MG63 (cell line): ENCODE results near the gene NTM. TPM values are rescaled to one million over a fixed set of nuclear protein-coding genes. Genes with fewer than 3 reads are reported as not detected.

Experiments used
- DNase-seq: peaks from one replicate; pipeline ENCODE4 v3.0.0-alpha.2; 2020
- H3K27me3 ChIP-seq: fragments of 250-450 bp; sonication (Bioruptor Pico); 2 replicates; pipeline ENCODE4 v1.5.1; 2020; ENCODE audit warnings: mild to moderate bottlenecking, moderate library complexity
- H3K36me3 ChIP-seq: fragments of 250-450 bp; sonication (Bioruptor Pico); 2 replicates; pipeline ENCODE4 v1.5.1; 2020; ENCODE audit warnings: mild to moderate bottlenecking, moderate library complexity
- H3K4me3 ChIP-seq: fragments of 250-450 bp; sonication (Bioruptor Pico); 2 replicates; pipeline ENCODE4 v1.5.1; 2020; ENCODE audit warnings: mild to moderate bottlenecking, moderate library complexity
- H3K9me3 ChIP-seq: fragments of 250-450 bp; sonication (Bioruptor Pico); 2 replicates; pipeline ENCODE4 v1.5.1; 2020; ENCODE audit warnings: mild to moderate bottlenecking, moderate library complexity
- total RNA-seq: library from RNA; depleted of rRNA; stranded (reverse); fragments of >200 nt; shearing (Covaris generic); gene quantifications from 2 replicates; pipeline ENCODE4 v1.2.3, GENCODE V29; 2014; ENCODE audit warnings: low replicate concordance

Gene NTM
- total RNA-seq, 1 experiment from 2014 or later: 4.0 TPM

DNA sequence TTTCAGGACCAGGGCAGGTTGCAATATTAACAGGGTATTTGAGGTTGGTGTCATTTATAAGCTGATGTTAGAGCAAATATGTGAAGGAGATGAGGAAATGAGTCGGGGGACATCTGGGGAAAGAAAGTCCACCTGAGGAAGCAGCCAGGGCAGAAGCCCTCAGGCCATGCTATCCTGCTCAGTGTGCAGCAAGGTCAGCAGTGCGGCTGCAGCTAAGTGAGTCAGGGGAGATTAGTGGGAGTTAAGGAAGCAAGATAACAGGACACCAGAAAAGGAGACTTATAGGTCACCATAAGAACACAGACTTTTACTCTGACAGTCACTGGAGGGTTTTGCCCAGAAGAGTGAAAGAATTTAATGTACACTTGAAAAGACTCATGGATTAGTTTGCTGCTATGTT, 468.9 kb downstream of the NTM start:
- Histone ChIP-seq H3K4me3 (no peak overlapping the region), H3K36me3 (no peaks in the 10 kb centered on the region), H3K27me3 (no peaks in the 10 kb centered on the region), H3K9me3 (no peaks in the 10 kb centered on the region)
- no peak for DNase-seq

DNA sequence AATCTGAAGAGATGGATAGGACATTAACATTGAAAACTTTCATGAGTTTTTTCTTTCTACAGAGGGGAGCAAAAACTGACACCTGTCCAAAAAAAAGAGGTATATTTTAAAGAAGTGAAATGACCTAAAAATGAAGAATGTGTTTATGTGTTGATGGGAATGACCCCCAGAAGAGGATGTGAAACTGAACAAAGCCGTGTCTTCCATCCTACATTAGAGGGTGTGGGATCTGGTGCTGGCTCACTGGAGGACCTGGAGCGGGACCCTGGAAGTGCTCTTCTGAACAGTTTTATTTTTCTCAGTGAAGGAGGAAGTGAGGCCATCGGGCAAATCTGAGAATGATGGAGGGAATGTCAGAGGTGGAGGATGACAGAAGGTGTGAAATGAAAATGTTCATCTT, 470.1 kb downstream of the NTM start:
- Histone ChIP-seq H3K9me3 (no peaks in the 10 kb centered on the region), H3K4me3 (no peak overlapping the region), H3K27me3 (no peaks in the 10 kb centered on the region), H3K36me3 (no peaks in the 10 kb centered on the region)
- DNase-seq: no peak

DNA sequence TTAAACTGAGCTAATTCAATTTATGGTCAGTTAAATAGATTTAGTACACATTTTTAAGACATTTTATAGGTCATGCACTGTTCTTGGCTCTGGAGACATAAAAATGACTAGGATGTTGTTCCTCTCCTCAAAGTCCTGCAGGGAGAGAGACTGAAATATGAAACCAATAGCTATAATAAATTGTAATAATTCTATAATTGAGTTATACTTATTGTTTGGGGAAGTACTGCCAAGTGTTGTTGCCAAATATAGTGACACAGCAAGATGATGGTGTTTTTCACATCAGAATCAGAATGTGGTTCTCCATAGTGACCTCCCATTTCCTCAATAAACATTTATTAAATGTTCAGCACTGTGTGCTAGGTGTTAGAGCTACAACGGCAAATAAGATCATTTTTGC, 470.6 kb downstream of the NTM start:
- Histone ChIP-seq H3K9me3 (no peaks in the 10 kb centered on the region), H3K4me3 (no peak overlapping the region), H3K36me3 (no peaks in the 10 kb centered on the region), H3K27me3 (no peaks in the 10 kb centered on the region)
- no peak for DNase-seq

DNA sequence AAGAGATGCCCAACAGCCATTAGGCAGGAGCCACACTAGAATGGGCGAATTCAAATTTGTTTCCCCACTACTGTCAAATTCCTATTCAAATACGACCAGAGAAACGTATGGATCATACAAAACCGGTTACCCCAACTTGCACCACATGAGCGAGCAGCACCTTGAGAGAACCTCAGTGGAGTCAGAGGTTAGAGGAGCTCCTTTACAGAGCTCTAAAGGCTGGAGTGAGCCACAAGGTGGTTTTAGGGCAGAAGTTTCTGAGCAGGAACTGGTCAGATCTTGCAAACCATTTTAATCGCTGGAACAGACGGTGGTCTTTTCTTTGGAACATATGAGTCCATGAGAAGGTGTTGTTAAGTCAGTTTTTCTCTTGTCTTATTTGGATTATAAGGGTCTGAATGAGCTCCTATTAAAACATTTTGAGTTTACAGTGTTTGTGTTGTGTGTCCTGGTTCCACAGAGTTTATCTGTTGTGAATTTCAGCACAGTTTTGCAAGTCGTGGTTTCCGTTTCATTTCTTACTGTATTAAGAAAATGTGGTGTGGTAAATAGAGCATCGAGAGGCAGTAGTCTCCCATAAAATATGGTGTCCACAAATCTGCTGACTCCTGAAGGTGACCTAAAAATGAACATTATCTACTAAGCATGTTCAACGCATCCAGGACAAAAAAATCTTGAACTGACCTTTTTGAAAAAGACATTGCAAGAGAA, 471.7 kb downstream of the NTM start:
- H3K36me3 ChIP-seq: no peaks in the 10 kb centered on the region

DNA sequence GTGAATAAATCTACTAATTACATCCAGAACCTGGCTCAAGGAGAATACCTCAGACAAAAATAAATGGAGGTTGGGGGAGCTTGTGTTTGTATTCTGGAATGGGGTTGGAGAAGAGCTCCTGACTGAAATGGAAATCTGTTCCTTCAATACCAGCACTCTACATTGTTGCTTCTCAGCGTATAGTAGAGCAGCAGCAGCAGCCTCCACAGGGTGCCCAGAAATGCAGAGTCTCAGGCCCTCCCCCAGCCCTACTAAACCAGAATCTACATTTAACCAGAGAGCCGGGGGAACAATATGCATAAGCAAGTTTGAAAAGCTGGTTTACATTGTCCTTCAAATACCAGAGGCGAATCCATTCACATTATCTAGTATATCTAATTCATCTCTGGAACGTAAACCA, 474.8 kb downstream of the NTM start:
- no peaks in the 10 kb centered on the region for H3K9me3 ChIP-seq
- no peak overlapping the region for H3K4me3 ChIP-seq
- no peak for DNase-seq
- no peaks in the 10 kb centered on the region for H3K27me3 ChIP-seq
- no peaks in the 10 kb centered on the region for H3K36me3 ChIP-seq

More for the DNA sequence above, 471.7 kb downstream of the NTM start:
- no peak for DNase-seq
- no peak overlapping the region for H3K4me3 ChIP-seq
- no peaks in the 10 kb centered on the region for H3K27me3 ChIP-seq
- no peaks in the 10 kb centered on the region for H3K9me3 ChIP-seq

DNA sequence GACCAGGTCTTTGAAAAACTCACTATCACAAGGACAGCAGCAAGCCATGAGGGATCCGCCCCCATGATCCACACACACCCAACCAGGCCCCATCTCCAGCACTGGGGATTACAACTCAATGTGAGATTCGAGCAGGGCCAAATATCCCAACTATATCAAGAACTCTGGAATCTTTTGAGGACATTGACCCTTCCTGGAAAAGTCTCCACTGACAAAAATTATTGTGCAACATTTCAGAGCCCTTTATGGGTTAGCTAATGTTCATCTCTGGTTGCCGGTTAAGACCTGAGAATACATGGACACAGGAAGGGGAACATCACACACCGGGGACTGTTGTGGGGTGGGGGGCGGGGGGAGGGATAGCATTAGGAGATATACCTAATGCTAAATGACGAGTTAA, 479.1 kb downstream of the NTM start:
- no peak for DNase-seq
- no peaks in the 10 kb centered on the region for H3K9me3 ChIP-seq
- H3K4me3 ChIP-seq: no peak overlapping the region
- H3K36me3 ChIP-seq: no peaks in the 10 kb centered on the region
- peaks cover 2% of the 10 kb centered on the region; the same call in 1 of the 2 replicates for H3K27me3 ChIP-seq

DNA sequence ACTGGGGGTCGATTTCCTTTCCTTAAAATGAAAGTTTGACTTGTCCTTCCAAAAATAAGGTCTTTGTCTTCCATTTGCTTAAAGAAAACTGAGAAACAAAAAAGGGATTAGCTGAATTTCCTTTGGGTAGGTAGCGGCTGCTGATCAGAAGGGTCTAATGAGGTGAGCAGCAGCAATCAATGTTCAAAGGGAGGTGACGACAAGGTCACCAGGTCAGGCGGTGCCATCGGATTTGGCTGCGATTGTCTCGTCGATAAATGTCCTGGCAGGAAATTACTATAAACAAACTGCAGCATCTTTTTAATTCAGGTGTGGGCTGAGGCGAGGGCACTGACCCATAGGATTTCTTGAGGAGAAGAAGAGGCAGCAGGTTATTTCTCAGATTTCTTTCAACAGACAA, 480.1 kb downstream of the NTM start:
- H3K4me3 ChIP-seq: no peak overlapping the region
- no peaks in the 10 kb centered on the region for H3K9me3 ChIP-seq
- no peak for DNase-seq
- H3K27me3 ChIP-seq: peaks cover 2% of the 10 kb centered on the region; the same call in 1 of the 2 replicates
- H3K36me3 ChIP-seq: no peaks in the 10 kb centered on the region

DNA sequence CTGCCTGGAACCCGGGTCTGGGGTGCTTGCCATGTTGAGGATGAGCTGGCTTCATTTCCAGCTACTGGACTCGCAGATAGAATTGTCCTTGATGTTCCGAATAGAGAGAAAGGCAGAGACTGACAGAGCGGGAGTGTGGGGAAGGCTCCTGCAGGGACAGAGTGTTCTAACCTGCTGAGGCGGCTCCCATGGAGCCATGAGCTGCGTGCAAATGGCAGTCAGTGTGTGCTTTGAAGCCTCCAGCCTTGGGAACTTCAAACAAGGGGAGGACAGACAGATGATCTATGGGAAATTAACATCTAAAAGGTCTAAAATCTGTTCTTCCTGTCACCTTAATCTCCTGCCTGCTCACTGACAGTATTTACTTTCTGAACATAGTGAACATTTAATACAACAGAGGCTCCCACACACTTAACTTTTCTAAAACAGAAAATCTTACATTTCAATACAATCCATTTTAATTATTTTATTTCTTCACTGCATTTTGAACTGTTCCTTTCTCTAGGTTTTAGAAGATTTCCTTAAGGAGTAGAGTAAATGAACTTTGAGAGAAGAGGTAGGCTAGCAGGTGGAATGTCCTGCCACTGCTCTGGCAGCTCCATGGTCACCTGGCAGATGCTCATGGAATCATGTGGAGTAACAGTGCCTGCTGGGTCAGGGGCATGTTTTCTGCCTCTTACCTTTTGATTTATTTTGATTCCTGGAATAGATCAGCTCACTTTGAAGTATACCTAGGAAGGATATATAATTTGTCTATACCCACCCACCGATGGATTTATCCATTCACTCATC, 481.7 kb downstream of the NTM start:
- H3K36me3 ChIP-seq: no peaks in the 10 kb centered on the region
- DNase-seq: no peak
- H3K9me3 ChIP-seq: no peaks in the 10 kb centered on the region
- H3K4me3 ChIP-seq: no peak overlapping the region
- H3K27me3 ChIP-seq: peaks cover 2% of the 10 kb centered on the region; the same call in 1 of the 2 replicates

DNA sequence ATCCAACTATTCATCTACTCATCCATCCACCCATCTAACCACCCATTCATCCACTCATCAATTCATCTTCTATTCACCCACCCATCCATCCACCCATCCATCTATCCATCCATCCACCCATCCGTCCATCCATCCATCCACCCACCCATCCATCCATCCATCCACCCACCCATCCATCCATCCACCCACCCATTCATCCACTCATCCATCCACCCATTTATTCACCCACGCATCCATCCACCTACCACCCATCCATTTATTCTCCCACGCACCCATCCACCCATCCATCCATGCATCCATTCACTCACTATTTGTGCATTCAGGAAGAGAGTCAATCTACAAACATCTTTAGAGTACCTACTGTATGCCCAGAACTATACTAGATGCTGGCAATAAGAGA, 482.3 kb downstream of the NTM start:
- Histone ChIP-seq H3K36me3 (no peaks in the 10 kb centered on the region), H3K9me3 (no peaks in the 10 kb centered on the region), H3K27me3 (peaks cover 2% of the 10 kb centered on the region; the same call in 1 of the 2 replicates), H3K4me3 (no peak overlapping the region)
- DNase-seq: no peak

DNA sequence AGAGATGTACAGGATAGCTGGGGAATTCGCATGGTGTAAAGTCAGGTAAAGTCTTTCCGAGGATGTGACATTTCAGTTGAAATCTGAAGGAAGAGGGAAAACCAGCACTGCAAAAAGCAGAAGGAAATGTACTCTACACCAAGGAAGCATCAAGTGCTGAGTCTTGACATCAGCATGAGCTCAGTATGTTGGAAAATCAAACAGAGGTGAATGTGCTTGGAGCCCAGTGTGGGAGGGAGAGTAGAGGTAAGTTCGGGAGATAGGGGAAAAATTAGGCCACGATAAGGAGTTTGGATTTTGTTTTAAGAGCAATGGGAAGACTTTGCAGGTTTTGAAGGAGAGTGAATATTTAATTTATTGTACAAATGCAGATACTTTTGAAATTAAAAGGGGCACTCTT, 484.0 kb downstream of the NTM start:
- H3K4me3 ChIP-seq: no peak overlapping the region
- no peaks in the 10 kb centered on the region for H3K9me3 ChIP-seq
- peaks cover 2% of the 10 kb centered on the region; the same call in 1 of the 2 replicates for H3K27me3 ChIP-seq
- no peak for DNase-seq
- H3K36me3 ChIP-seq: no peaks in the 10 kb centered on the region

DNA sequence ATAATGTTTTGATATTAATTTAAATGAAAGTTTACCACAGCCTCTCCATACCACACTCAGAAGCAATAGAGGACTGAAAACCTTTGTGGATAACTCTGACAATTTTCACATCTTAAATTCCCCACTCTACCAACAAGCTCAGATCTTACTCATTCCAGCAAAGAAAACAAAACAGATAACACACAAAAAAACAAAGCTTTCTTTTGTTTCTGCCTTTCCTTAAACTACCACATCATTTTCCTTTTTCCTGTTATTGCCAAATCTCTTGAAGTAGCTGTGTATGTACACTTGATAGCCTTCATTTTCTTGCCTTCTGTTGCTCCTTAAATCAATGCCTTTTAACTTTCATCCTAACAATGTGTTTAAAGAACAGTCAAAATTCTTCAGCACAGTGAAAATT, 484.9 kb downstream of the NTM start:
- no peak for DNase-seq
- Histone ChIP-seq H3K27me3 (peaks cover 2% of the 10 kb centered on the region; the same call in 1 of the 2 replicates), H3K9me3 (no peaks in the 10 kb centered on the region), H3K4me3 (no peak overlapping the region), H3K36me3 (no peaks in the 10 kb centered on the region)

DNA sequence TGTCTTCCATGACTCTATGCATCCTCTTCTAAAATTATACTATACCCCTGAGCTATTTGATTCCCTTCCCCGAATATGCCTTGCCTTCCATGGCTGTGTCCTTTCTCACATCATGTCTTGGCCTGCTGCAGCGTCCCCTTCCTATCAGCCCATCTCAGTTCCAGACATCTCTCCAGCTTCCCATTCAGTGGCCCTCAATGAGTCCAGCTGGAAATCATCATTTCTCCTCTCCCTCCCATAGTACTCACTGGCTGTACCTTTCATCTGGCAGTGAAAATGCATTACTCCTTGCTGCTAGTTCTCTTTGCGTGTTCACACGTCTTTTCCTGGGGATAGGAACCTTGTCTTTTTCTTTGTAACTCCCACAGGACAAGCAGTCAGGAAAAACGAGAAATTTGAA, 486.8 kb downstream of the NTM start:
- no peak overlapping the region for H3K4me3 ChIP-seq
- H3K9me3 ChIP-seq: no peaks in the 10 kb centered on the region
- no peaks in the 10 kb centered on the region for H3K36me3 ChIP-seq
- DNase-seq: no peak
- H3K27me3 ChIP-seq: peaks cover 2% of the 10 kb centered on the region; the same call in 1 of the 2 replicates

DNA sequence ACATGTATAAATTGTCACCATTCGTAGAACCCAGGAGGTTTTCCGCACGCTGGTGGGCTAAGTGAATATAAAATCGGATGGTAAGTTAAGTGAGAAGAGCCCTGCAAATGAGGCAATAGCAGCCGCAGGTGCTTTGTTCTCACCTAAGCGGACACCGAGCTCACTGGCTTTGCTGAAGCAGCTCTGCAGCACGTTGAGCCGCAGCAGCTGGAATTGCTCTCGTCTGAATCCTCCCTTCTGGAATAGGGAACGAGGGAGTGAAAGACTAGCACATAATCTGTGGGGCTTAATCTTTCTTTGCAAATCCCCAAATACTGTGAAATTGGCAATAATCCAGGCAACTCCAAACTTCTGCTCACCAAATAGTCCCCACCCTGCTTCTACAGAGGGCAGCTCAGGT, 488.1 kb downstream of the NTM start:
- H3K27me3 ChIP-seq: peaks cover 2% of the 10 kb centered on the region; the same call in 1 of the 2 replicates
- H3K9me3 ChIP-seq: no peaks in the 10 kb centered on the region
- no peak for DNase-seq
- H3K36me3 ChIP-seq: no peaks in the 10 kb centered on the region
- no peak overlapping the region for H3K4me3 ChIP-seq

DNA sequence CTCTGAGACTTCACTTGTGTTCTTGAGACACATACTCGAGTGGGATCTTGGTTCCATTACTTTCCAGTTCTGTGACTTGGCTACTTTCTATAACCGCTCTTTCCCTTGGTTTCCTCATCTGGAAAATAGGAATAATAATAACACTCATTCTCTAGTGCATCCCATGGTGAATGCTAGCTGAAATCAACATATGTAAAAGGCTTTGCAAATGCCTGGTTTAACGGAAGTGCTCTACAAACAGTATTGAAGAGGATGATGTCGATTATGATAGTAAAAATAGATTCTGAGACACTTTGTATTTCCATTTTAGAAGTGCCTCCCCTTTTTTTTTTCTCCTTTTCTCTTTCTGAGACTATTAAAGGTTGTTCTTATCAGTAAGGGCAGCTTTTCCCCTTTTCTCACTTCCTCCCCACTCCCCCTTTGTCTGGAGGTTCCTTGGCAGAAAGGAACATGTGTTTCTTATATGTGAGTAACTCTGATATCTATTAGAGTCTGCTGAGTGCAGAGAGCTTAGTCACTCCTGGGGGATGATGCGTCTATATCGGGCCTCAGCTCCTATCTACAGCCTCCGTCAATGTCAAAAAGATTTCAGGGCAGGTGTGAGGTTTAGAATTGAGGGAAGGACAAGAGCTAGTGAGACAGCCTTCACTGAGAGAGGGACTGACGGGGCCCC, 489.3 kb downstream of the NTM start:
- H3K9me3 ChIP-seq: no peaks in the 10 kb centered on the region
- DNase-seq: no peak
- H3K36me3 ChIP-seq: no peaks in the 10 kb centered on the region

DNA sequence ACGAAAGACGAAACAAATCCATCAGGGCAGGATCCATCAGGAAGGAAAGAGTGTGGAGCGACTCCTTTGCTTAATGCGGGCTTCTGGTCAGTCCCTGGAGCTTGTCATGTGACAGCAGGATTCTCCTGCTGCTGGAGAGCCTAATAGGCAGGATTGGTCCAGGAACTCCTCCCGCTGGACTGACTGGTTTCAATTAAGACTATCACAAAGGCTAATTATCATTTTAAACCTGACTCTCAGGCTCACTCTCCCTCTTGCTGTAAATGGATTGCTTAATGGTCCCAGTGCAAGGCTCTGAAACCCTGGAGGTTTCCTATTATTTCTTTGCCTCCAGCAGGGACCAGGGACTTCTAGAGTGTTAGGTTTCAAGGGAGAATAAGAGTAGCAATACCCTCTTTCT, 493.8 kb downstream of the NTM start:
- Histone ChIP-seq H3K9me3 (no peaks in the 10 kb centered on the region), H3K4me3 (no peak overlapping the region), H3K27me3 (no peaks in the 10 kb centered on the region), H3K36me3 (no peaks in the 10 kb centered on the region)
- DNase-seq: no peak

More for the DNA sequence above, 489.3 kb downstream of the NTM start:
- no peak overlapping the region for H3K4me3 ChIP-seq
- no peaks in the 10 kb centered on the region for H3K27me3 ChIP-seq

DNA sequence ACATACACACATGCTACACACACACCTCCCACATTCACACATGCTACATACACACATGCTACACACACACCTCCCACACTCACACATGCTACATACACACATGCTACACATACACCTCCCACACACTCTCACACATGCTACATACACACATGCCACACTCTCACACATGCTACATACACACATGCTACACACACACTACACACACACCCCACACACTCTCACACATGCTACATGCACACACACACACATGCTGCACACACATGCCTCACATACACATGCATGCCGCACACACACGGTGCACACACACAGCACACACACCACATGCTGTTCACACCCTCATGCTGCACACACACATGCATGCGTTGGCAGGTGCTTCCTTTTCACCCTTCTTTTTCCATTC, 495.4 kb downstream of the NTM start:
- Histone ChIP-seq H3K36me3 (no peaks in the 10 kb centered on the region), H3K4me3 (no peak overlapping the region)
- no peak for DNase-seq

More for the DNA sequence above, 495.4 kb downstream of the NTM start:
- no peaks in the 10 kb centered on the region for H3K27me3 ChIP-seq
- H3K9me3 ChIP-seq: no peaks in the 10 kb centered on the region
